CD1c-positive myeloid dendritic cell (primary cell): ENCODE data around the gene LBHD2.
A peak's percentile ranks its signal among the peaks of the same experiment; 100 is the strongest.

ENCODE experiments used
- DNase-seq: peaks from one replicate; pipeline ENCODE4 v3.0.0-alpha.2; 2016; ENCODE audit errors: extremely low spot score

LBHD2 gene

GRCh38 chr14:103132381-103133209, 48.6 kb downstream of the LBHD2 start:
- DNase-seq = no peak

DNA sequence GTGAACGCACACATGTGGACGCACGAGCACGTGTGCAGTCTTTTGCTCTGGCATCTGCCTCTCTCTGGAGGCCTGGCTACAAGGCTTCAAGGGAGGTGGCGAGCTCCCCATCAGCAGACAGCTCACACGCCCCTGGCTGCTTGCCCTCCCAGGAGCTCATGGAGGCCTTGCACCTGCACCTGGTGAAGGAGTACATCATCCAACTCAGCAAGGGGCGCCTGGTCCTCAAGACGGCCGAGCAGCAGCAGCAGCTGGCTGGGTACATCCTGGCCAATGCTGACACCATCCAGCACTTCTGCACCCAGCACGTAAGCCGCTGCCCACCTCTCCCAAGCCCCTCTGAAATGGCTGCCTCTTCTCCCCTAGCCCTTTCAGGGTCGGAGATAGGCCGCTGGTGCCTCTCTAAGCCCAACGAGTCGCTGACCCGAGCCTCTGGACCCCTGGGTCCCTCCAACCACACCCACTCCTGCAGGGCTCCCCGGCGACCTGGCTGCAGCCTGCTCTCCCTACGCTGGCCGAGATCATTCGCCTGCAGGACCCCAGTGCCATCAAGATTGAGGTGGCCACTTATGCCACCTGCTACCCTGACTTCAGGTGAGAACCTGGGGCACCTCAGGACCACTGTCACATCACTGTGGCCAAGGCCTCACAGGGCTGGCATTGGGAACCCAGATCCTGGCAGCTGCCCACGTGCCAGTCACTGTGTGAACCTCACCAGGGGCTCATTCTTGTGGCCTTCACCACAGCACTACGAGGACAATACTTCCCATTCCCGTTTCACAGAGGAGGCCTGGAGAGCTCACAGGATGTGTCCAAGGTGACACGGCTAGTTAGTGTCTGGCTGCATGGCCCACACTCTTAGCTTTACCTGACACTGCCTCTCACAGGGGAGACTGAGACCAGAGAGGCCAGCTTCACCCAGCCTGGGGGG, 49.5 kb downstream of the LBHD2 start:
- DNase-seq = no peak

DNA sequence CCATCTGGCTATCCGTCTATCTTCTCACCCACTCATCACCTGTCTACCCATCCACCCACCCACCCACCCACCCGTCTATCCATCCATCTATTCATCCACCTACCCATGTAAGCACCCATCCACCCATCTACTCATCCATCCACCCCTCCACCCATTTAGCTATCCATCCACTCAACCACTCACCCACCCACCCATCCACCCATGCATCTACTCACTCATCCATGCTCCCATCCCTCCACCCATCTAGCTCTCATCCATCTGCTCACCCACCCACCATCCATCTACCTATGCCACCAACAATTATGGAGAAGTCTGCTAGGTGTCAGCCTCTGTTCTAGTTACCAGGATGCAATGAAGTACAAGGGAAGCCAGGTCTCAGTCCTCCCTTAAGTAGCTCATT, 50.4 kb downstream of the LBHD2 start:
- DNase-seq = no peak

DNA sequence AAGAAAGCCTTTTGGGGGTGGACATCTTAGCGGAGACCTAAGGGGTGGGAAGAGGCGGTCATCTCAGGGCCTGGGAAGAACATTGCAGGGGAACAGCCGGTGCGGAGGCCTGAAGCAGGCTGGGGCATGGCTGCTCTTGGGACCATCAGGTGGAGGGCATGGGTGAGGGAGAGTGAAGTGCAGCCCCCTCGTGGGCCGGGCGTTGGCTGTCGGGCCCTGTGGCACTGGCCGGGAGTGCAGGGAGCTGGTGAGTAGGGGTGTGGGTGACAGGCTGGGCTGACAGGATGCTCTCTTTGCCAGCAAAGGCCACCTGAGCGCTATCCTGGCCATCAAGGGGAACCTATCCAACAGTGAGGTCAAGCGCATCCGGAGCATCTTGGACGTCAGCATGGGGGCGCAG, 50.9 kb downstream of the LBHD2 start:
- DNase-seq = no peak

DNA sequence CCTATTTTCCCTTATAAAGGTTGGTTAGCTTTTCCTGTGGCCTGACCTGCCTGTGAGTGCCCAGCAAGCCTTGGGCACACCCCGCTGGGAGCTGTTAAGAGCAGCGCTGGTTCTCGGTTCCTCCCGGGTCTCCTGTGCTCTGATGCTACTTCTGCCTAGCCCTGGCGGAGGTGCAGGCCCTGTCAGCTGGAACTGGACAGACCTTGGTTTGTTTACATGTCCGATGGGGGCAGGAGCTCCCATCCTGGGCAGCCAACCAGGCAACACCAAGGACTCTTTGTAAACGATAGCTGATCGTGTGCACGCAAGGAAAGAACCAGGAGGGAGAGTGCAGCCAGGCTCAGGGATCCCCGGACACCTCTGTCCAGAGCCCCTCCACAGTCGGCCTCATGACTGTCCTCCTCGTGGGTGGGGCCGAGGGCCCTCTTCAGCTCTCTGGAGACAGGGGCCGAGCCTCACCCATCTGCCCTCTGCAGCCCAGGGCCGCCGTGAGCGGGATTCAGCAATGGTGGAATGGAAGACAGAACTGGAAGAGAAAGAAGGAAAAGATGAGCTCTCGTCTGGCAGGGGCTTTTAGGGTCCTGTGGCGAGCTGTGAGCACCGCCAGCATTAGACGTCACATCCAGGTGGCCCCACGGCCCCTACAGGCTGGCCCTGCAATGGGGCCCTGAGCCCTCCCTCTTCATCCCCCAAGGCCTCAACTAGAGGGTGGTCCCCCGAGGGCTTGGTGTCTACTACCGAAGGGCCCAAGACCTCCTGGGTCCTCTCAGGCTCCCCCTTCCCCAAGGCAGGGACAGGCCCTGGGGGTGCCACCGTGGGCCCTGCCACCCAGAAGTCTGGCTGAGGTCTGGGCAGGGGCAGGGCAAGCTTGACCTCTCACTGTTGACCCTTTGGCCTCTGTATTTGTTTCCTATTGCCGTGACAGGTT, 51.6 kb downstream of the LBHD2 start:
- DNase-seq = no peak

DNA sequence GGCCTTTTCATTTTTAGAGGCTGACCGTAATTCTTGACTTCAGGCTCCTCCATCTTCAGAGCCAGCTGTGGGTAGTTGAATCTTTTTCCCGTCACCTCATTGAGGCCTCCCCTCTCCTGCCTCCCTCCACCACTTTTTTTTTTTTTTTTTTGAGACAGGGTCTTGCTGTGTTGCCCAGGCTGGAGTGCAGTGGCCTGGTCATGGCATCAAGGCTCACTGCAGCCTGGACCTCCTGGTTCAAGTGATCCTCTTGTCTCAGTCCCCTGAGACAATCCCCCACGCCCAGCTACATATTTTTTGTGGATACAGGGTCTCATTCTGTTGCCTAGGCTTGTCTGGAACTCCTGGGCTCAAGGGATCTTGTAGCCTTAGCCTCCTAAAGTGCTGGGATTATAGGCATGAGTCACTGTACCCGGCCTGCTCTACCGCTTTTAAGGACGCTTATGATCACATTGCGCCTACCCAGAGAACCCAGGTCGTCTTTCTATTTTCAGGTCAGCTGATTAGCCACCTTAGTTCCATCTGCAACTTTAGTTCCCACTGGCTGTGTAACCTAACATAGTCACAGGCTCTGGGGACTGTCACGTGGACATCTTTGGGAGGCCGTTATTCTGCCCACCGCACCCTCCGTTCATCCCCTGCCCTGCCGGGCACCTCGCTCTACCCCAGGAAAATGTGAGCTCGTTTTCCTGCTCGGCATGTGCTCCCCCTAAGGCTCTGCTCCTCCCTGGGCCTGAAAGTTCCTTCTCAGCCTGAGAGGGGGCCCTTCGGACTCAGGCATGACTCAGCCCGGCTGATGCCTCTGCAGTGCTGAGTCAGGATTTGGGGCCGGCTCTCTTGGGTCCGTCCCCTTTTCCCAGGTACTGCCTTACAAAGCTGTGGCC, 52.6 kb downstream of the LBHD2 start:
- peak; percentile 29 for DNase-seq

DNA sequence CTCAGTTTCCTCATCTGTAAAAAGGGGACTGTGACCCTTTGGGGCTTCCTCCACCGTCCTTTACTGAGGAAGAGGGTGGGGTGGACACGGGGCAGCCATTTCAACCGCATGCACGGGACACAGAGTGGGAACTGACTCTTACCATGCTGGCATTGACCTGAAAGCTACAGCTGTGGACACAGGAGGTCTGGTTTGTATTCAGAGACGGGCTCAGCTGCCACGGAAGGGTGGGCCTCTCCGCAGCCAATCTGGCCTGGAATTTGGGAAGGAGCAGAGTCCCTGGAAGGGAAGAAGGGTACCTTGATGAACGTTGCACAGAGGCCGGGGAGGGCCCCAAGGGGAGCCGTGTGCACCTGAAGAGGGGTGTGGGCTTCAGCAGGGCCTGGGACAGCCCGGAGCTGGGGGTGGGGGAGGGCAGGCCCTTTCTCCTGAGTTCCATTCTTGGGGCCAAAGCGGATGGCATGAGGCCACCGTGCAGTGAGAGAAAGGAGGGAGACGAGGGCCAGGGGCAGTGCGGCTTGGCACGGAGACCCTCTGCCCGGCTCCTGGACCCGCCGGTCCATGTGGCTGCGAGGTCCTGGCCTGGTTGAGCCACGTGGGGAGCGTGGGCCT, 53.8 kb downstream of the LBHD2 start:
- DNase-seq = no peak

- peak; percentile 63 for DNase-seq
Measured at GRCh38 chr14:103138301-103139131, 54.5 kb downstream of the LBHD2 start.

- DNase-seq = no peak
Measured at GRCh38 chr14:103139132-103140025, 55.4 kb downstream of the LBHD2 start.
